Brain pericyte (primary cell): ENCODE results near the gene ASMTL.
"Not testable (repeated sequence)": the region's sequence is repeated elsewhere in the genome, so short reads cannot be mapped to it uniquely, and the experiment has no call there.

Source experiments
- DNase-seq: peaks from one replicate; pipeline ENCODE4 v3.0.0-alpha.2; 2012; ENCODE audit warnings: low read depth, low spot score

The ASMTL gene

DNA sequence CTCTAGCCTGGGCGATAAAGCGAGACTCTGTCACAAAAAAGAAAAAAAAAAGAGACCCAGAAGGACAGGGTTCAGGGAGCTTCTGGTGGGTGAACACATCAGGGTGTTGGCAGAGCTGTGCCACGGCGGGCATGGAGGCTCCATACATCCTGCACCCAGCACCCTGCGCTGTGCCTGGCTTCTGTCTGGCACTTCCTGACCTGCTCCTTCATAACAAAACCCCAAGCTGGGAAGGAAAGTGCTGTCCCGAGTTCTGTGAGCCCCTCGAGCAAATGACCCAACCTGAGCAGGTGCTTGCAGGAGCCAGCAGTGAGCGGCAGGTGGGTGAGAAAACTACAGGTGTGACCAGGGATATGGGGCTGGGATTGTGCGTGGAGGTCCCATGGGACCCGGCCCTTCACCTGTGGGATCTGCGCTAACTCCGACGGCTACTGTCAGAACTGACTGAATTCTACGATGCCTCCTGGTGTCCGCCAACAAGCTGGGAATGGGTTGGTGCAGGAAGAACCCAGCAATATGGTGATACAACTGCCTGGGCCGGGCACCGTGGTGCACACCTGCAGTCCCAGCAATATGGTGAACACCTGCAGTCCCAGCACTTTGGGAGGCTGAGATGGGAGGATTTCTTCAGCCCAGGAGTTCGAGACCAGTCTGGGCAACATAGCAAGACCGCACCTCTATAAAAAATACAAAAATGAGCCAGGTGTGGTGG lies 18.9 kb downstream of the ASMTL start:
- DNase-seq = no peak

DNA sequence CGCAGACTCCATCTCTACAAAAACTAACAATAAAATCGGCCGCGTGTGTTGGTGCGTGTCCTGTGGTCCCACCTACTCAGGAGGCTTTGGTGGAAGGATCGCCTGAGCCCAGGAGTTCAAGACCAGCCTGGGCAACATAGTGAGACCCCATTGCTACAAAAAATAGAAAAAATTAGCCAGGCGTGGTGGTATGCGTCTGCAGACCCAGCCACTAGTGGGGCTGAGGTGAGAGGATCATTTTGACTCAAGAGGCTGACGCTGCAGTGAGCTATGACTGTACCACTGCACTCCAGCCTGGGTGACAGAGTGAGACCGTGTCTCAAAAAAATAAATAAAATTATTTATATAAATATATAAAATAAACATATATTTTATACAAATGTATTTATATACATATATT lies 22.3 kb downstream of the ASMTL start:
- no peak for DNase-seq

DNA sequence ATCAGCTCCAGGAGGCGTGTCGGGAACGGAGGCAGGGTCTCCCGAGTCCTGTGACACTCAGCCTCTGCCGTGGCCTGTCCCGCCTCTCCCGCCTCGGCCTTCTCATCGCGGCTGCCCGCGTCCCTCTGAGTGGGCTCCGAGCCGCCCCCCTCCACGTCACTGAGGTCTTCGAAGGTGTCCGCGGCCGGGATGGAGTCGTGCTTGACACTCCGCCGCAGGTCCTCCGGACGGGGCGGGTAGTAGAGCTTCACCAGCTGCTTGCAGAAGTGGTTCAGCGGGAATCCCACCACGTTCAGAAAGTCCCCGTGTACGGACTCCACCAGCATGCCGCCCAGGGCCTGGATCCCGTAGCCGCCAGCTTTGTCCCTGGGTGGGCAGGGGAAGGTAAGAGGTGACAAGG lies 25.0 kb downstream of the ASMTL start:
- DNase-seq = no peak

DNA sequence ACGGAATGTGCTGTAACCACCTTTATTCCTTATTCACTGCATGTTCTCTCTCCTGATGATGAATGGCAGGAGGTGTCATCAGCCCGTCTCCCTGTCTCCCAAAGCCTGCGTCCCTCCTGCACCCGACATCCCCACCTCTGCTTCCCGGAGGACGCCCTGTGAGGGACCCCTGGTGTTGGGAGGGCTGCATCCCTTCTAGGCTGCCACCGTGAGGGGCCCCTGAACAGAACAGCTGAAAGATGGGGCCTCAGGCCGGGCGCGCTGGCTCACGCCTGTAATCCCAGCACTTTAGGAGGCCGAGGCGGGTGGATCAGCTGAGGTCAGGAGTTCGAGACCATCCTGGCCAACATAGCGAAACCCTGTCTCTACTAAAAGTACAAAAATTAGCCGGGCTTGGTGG lies 26.4 kb downstream of the ASMTL start:
- not testable (repeated sequence) for DNase-seq

DNA sequence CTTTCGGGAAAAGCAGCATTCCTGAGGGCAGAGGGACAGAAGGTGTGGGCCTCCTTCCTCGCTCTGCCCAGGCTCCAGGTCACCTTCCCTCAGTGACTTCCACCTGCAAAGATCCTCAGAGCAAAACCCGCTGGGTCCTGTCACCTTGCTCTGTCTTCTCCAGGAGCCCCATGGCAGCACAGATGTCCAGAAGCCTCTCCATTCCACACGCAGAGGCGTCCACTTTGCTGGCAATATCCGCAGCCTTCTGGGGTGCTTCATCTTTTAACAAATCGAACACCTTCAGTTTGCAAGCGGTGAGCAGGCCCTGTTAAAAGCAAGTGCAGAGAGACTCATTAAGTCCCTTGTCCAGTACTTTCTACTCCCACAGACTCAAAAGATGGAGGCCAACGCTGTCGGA lies 27.3 kb downstream of the ASMTL start:
- no peak for DNase-seq

DNA sequence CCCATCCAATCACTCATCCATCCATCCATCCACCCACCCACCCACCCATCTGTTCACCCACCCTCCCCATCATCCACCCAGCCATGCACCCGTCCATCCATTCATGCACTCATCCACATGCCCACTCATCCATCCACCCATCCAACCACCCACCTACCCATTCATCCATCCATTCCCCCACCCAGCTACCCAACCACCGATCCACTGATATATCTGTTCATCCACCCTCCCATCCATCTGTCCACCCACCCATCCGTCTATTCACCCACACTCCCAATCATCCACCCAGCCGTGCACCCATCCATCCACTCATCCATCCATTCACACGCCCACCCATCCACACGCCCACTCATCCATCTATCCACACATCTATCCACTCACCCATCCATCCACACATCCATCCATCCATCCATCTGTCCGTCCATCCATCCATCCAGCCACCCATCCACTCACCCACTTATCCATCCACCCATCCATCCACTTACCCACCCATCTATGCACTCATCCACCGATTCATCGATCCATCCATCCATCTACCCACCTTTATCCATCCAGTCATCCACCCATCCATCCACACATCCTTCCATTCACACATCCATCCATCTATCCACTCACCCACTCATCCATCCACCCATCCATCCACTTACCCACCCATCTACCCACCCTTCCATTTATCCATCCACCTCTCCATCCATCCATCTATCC lies 28.4 kb downstream of the ASMTL start:
- no peak for DNase-seq

DNA sequence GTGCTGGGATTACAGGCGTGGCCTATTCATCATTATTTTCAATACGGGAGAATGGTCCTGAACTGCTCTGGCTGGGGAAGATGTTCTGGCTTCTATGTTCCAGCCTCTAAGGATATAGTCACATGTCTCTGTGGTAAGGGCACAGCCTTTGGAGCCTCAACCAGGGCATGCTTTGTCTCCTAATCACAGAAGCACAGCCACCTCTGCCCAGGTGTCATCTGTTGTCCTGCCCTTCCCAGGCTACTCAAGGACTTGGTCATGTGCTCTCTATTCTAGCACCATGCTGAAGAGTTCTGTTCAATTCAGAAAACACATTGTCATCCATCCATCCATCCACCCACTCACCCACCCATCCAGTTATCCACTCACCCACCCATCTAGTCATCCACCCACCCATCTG lies 29.5 kb downstream of the ASMTL start:
- no peak for DNase-seq

DNA sequence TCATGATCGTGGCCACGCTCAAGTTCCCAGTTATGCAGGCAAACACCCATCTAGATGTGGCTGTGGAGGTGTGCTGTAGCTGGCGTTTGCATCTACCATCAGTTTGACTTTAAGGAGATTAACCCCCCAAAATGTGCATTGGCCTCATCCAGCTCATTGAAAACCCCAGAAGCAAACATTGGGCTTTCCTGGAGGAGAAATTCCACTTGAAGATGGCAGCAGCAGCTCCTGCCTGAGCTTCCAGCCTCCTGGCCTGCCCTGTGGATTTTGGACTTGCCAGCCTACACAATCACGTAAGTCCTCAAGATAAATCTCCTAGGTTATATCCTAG lies 30.6 kb downstream of the ASMTL start:
- no peak for DNase-seq

DNA sequence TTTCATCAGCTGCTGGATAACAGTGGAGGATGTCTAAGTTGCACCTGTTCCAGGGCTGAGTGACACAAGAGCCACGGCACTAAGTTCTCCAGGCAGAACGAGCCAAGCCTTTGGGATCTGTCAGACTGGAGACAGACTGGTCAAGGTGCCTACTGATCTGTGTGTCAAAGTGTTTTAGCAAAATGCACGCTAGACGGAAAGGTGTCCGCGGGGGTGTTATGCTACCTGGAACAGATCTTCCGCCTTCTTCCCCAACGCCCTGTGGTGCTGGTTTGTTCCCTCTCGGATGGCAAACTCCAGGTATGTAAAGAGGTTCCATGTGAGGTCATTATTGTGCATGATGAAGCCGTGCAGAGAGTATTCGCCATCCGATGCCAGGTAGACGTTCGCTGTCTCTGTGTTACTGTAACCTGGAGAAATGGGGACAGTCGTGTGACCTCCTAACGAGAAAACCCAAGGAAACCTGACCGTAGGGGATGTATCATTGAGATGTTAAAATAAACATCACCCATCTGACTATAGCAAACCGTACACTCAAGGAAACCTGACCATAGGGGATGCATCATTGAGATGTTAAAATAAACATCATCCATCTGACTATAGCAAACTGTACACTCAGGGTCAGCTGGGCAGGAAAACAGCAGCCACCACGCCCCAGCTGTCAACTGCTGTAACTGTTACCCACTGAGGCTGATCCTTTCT lies 31.1 kb downstream of the ASMTL start:
- DNase-seq = no peak

DNA sequence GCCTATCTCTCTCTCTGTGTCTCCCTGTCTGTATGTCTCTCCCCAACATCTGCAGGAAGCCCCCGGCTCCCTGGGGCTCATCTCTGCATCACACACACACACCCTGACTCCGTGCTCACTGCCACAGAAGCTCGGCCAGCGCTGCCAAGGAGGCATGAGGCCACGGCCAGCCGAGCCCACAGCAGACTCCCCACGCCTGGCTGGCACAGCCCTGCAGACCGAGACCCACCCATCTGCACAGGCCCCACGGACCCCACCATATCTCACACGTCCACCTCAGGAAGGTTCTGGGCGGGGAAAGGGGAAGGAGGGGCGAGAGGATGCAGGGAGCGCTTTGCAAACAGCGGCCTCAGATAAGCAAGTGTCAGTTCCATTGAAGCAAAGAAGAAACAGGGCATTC lies 32.3 kb downstream of the ASMTL start:
- DNase-seq = no peak

DNA sequence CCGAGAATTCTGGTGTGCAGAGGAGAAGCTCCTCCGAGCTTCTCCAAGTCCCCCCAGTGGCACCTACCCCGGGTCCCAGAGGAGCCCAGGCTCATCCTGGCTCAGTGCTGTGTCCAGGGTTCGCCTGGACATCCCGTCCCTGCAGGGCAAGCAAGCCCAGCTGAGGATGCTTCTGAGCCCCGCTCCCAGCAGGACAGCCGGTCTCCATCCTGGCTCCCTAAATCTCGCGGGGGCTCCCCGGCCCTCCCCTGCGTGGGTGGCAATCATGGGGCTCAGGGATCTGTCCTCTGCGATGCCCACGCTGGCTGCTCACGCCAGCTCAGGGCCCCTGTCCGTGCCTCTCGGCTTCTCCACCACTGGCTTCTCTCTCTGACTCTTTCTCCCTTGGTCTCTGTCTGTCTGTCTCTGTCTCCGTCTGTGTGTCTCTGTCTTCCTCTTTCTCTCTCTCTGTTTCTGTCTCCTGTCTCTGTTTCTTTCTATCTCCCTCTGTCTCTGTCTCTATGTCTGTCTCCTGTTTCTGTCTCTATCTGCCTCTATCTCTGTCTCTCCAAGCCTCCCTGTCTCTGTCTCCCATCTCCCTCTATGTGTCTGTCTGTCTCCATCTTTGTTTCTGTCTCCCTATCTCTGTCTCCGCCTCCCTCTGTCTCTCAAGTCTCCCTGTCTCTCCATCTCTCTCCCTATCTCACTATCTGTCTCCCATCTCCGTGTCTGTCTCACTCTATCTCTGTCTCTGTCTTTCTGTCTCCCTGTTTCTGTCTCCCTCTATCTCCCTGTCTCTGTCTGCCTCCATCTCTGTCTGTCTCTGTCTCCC lies 33.0 kb downstream of the ASMTL start:
- no peak for DNase-seq

DNA sequence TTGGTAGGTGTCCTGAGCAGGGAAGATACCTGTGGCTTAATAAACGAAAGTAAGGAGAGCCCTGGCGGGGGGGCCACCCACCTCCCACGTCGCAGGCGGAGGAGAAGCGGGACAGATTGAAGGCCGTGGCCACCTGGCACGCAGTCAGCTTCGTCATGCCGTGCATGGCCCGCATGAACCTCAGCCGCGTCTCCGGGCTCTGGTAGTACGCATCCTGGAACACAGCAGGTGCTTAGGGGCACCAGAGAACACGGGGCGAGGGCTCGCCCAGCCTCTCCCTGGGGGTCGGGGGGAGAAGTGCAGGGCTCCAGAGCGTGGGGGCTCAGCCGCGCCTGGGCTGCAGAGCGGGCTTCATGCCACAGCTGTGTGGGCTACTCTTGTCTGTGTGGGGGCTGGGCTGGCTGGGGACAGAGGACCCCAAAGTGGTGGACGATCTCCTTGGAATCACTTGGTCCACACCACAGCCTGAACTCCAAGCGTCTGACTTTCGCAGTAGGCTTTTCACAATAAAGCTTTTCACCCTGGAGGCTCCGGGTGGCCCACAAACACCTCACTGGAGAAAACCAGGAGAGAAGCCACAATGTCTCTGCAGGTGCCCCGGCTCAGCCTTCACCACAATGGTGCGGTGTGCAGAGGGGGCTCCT lies 33.7 kb downstream of the ASMTL start:
- DNase-seq = no peak

DNA sequence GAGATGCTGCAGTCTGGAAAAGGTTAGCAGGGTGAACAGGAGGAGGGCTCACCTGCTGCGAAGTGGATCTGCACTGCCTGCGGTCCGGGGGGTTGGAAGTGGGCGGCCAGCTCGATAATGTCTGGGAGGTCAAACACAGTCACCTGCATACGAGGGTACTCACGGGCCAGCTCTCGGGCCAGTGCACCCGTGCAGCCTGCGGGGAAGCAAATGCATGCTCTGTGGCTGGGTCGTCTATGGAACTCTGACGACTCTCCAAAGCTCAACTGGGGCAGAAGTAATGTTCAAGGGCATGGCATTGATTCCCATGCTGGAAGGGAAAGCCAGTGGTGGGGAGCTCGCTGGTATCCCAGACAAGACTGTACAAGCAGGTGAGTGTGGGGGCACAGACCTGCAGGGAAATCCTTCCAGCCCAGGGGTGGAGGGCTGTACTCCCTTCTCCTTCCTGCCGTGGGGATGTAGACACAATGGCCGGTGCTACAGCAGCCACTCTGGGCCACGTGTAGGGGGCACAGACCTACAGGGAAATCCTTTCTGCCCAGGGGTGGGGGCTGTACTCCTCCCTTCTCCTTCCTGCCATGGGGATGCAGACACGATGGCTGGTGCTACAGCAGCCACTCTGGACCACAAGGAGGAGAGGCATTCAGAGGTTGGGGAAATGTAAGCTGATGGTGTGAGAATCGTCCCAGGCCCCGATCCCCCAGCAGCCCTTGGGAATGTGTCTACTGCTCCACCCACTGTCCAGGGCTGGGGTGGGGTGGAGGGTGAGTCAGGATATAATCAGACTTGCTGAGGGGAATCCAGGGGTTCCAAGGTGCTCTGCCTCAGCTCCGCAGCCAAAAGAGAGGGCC lies 34.6 kb downstream of the ASMTL start:
- DNase-seq = no peak

DNA sequence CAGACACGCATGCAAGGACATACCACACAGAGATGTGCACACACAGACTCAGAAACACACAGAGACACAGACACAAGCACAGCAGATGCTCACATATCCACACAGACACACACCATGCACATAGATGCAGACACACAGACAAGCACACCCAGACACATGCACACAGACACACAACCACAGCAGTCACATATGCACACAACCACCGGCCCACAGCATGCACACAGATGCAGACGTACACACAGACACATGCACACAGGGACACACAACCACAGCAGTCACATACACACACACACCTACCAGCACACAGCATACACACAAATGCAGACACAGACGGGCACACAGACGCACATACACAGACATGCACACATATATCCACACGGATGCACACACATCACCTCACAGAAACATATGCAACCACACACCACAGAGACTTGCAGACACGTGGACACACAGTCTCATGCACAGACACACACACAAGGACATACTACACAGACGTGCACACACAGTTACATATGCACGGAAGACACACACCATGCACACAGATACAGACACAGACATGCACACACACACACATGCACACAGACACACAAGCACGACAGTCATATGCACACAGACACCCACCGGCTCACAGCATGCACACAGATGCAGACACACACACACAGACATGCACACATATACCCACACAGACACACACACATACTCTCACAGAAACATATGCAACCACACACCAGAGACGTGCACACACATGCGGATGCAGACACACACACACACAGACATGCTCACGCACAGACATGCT lies 35.5 kb downstream of the ASMTL start:
- no peak for DNase-seq

DNA sequence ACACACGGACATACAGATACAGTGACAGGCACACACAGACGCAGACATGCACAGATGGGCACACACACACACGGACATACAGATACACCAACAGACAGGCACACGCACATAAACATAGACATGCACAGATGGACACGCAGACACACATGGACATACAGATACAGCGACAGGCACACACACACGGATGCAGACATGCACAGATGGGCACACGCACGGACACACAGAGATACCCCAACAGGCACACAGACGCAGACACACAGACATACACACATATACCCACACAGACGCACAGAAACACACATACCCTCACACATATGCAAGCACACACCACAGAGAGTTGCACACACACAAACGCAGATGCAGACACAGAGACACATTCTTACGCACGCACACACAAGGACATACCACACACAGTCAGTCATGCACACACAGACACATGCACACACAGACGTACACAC lies 36.4 kb downstream of the ASMTL start:
- no peak for DNase-seq

DNA sequence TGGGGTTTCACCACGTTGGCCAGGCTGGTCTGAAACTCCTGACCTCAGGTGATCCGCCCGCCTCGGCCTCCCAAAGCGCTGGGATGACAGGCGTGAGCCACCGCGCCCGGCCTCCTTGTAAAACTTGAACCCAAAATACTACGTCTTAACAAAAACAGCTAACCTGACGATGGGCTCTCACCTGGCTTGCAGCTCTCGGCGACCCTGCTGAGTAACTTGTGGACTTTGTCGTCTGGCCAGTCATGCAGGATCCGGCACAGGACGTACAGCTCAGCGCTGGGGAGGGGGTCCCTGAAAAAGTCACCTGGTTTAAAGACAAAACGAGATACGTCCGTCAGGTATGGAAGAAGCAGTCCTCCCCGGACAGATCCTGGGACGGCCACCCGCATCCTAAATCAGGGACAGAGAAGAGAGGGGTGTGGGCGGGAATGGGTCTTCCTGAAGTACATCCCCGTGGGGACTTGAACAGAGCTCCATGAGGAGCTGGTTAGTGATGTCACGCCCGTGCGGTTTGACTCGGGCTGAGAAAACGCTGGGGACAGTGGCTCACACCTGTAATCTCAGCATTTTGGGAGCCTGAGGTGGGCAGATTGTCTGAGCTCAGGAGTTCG lies 40.1 kb downstream of the ASMTL start:
- no peak for DNase-seq

DNA sequence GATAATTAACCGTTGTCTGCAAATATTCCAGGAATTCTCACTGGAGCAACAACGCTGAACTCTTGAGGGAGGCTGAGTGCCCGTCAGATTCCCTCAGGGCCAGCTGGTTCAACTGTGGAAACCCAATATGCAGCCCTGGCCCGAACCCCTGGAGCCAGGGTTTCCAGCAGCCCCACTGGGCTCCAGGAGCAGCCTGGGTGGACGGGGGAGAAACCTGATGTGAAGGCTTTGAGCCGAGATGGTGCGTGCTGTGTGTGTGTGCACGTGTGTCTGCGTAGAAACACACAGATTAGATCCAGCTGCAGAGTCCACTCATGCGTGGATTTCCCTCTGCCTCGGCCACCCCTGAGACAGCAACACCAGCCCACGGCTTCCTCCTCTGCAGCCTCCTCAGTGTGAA lies 41.4 kb downstream of the ASMTL start:
- DNase-seq = no peak

DNA sequence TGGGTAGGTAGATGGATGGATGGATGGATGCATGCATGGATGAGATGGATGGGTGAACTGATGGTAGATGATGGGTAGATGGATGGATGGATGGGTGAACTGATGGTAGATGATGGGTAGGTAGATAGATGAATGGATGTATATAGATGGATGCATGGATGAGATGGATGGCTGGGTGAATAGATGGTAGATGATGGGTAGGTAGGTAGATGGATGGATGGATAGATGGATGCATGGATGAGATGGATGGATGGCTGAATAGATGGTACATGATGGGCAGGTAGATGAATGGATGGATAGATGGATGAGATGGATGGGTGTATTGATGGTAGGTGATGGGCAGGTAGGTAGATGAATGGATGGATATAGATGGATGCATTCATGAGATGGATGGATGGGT lies 45.7 kb downstream of the ASMTL start:
- DNase-seq = no peak

DNA sequence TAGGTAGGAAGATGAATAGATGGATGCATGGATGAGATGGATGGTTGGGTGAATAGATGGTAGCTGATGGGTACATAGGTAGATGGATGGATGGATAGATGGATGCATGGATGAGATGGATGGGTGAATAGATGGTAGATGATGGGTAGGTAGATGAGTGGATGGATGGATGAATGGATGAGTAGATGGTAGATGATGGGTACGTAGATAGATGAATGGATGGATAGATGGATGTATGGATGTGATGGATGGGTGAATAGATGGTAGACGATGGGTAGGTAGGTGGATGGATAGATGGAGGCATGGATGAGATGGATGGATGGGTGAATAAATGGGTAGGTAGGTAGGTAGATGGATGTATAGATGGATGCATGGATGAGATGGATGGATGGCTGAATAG lies 46.9 kb downstream of the ASMTL start:
- not testable (repeated sequence) for DNase-seq
